ENCODE results near the gene ZNF789.

DNA sequence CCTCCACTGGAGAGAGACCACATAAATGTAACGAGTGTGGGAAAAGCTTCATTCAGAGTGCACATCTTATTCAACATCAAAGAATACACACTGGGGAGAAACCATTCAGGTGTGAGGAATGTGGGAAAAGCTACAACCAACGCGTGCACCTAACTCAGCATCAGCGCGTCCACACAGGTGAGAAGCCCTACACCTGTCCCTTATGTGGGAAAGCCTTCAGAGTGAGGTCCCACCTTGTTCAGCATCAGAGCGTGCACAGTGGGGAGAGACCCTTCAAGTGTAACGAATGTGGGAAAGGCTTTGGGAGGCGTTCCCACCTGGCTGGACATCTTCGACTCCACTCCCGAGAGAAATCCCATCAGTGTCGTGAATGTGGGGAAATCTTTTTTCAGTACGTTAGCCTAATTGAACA, 58.7 kb downstream of the ZNF789 start:
- TF ChIP-seq, protein P1, sequence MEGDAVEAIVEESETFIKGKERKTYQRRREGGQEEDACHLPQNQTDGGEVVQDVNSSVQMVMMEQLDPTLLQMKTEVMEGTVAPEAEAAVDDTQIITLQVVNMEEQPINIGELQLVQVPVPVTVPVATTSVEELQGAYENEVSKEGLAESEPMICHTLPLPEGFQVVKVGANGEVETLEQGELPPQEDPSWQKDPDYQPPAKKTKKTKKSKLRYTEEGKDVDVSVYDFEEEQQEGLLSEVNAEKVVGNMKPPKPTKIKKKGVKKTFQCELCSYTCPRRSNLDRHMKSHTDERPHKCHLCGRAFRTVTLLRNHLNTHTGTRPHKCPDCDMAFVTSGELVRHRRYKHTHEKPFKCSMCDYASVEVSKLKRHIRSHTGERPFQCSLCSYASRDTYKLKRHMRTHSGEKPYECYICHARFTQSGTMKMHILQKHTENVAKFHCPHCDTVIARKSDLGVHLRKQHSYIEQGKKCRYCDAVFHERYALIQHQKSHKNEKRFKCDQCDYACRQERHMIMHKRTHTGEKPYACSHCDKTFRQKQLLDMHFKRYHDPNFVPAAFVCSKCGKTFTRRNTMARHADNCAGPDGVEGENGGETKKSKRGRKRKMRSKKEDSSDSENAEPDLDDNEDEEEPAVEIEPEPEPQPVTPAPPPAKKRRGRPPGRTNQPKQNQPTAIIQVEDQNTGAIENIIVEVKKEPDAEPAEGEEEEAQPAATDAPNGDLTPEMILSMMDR (IDR thresholded peaks at IDR 0.05): no peak
- no peak for TF ChIP-seq POLR2A (IDR thresholded peaks at IDR 0.05)

Data from suprapubic skin (tissue), 3 donors.